Pancreas (tissue), 10 donors: Measurements from ENCODE around the gene PITX1. TPM values are rescaled to one million over a fixed set of nuclear protein-coding genes. Genes with fewer than 3 reads are reported as not detected.

Experiments used
- ATAC-seq, 4 donors: fragments of 200-7000 bp; cut with Tn5 transposase; one replicate each; pipeline versions ENCODE4 v1.8.0 to v1.9.1; 2020; ENCODE audit warnings: mild to moderate bottlenecking in 4 of 4, moderate library complexity in 4 of 4
- DNase-seq, 6 donors: peaks; one replicate each; pipeline ENCODE4 v3.0.0-alpha.2; 2020
- FAIRE-seq: peaks from 2 replicates; lab custom pipeline; 2012; peaks lifted over from hg19 to GRCh38; lab: Jason Lieb, UNC
- H3K27ac ChIP-seq, 4 donors: fragments of 200-600 bp; sonication (generic); 1 replicate in 3 of 4; 2 replicates in 1 of 4; pipeline versions ENCODE4 v1.5.0 to v1.8.0; 2020
- H3K27me3 ChIP-seq, 4 donors: fragments of 200-600 bp; one replicate each; pipeline ENCODE4 v1.8.0; 2021
- H3K36me3 ChIP-seq, 3 donors: fragments of 200-600 bp; sonication (generic) in 1 of 3; one replicate each; pipeline versions ENCODE4 v1.5.0 to v1.8.0; 2020 to 2021
- H3K4me1 ChIP-seq, 3 donors: fragments of 200-600 bp; one replicate each; pipeline ENCODE4 v1.8.0; 2021
- H3K4me3 ChIP-seq, 4 donors: fragments of 200-600 bp; sonication (generic) in 2 of 4; one replicate each; pipeline versions ENCODE4 v1.5.0 to v1.8.0; 2020 to 2021
- H3K9me3 ChIP-seq, 4 donors: fragments of 200-600 bp; one replicate each; pipeline ENCODE4 v1.8.0; 2021
- CTCF ChIP-seq, 4 donors: fragments of 200-600 bp; sonication (generic) in 3 of 4; IDR thresholded peaks; one replicate each; pipeline versions ENCODE4 v1.5.0 to v1.8.0; 2021; ENCODE audit warnings: antibody characterized with exemption in 4 of 4
- WGBS, 2 donors: extraction: QIAGEN DNeasy Blood & Tissue Kit; methylation state at CpG; one replicate each; pipeline ENCODE4 v1.1.7; 2013; 5-methylcytosine and 5-hydroxymethylcytosine counted together
- intact Hi-C, 3 donors: fragments of 100-400 bp; cut with DNase I; formaldehyde crosslinking; loops; one replicate each; pipeline versions ENCODE4 v1.11.1 to v1.14.2; 2022
- polyA plus RNA-seq, 2 donors: library from polyadenylated mRNA; stranded (reverse); fragments of 200-250 nt; gene quantifications; one replicate each; pipeline ENCODE4 v1.2.3, GENCODE V29; 2013
- total RNA-seq, 6 donors: library from RNA; stranded (reverse); fragmentation: NEBNext Ultra II Directional in 4 of 6; extraction: Animal tissue kit (Norgen Biotek cat#: 25700) in 4 of 6; gene quantifications; one replicate each; pipeline versions ENCODE4 v1.2.1 to v1.2.4, GENCODE V29; 2021 to 2023
- donor health status: healthy with polysubstance abuse.
- donor health status: DM: no; HTN: no; CAD: no; lungs with moderate emphysema.
- donor health status: DM: no; HTN: no; CAD: no.
- donor health status: control.
- donor health status: control.
- donor health status: Bipolar disorder and iron deficiency.
- donor health status: DM: yes; HTN: yes; CAD: no.
- donor health status: DM: no; HTN: no; CAD: no.
- donor health status: DM: no; HTN: no; CAD: no.
- donor health status: DM: yes; HTN: yes; CAD: no.

PITX1 gene
- total and polyA plus RNA-seq, 8 donors, result 0.12 to 0.28 (median 0.17) TPM; not detected in 4

GRCh38 chr5:135052511-135053145 is 18.6 kb upstream of the PITX1 start:
- Histone ChIP-seq H3K4me1 (no peaks in the 10 kb centered on the region), H3K4me3 (no peak overlapping the region), H3K9me3 (no peaks in the 10 kb centered on the region), H3K36me3 (no peaks in the 10 kb centered on the region), H3K27me3 (peaks cover 0 to 3% (median 0%) of the 10 kb centered on the region in 4 donors), H3K27ac (no peak overlapping the region)
- no peak for TF ChIP-seq CTCF (IDR thresholded peaks at IDR 0.05)
- no peak for FAIRE-seq
- no peak for ATAC-seq
- WGBS, 2 donors, result 42 to 47% methylated on average over 6 of the region's 6 CpGs
- intact Hi-C loops, result no loop called here
- peak in 1 of 6 donors; percentile 12 for DNase-seq

GRCh38 chr5:135051872-135052271 is 17.8 kb upstream of the PITX1 start:
- no peak for ATAC-seq
- no peak for DNase-seq
- no peak for TF ChIP-seq CTCF (IDR thresholded peaks at IDR 0.05)
- Histone ChIP-seq H3K4me3 (no peak overlapping the region), H3K4me1 (no peaks in the 10 kb centered on the region), H3K9me3 (no peaks in the 10 kb centered on the region), H3K36me3 (no peaks in the 10 kb centered on the region), H3K27ac (no peak overlapping the region), H3K27me3 (peaks cover 0 to 3% (median 0%) of the 10 kb centered on the region in 4 donors)
- FAIRE-seq, result no peak
- intact Hi-C loops, result no loop called here
- 58 to 70% methylated on average over 11 of the region's 11 CpGs for WGBS, 2 donors

GRCh38 chr5:135051399-135051798 is 17.4 kb upstream of the PITX1 start:
- 40 to 45% methylated on average over 3 of the region's 3 CpGs for WGBS, 2 donors
- FAIRE-seq, result no peak

GRCh38 chr5:135050244-135050767 is 16.3 kb upstream of the PITX1 start:
- intact Hi-C loops, result no loop called here
- ATAC-seq, result peak in 1 of 4 donors; percentile 13
- peak in 1 of 6 donors; percentile 42 for DNase-seq
- H3K27me3 ChIP-seq, result peaks cover 0 to 3% (median 0%) of the 10 kb centered on the region in 4 donors
- H3K9me3 ChIP-seq, result no peaks in the 10 kb centered on the region
- no peaks in the 10 kb centered on the region for H3K4me1 ChIP-seq
- H3K36me3 ChIP-seq, result no peaks in the 10 kb centered on the region
- H3K27ac ChIP-seq, result no peak overlapping the region
- H3K4me3 ChIP-seq, result no peak overlapping the region
- 3 to 5% methylated on average over 41 to 45 of the region's 45 CpGs for WGBS, 2 donors
- no peak for TF ChIP-seq CTCF (IDR thresholded peaks at IDR 0.05)
- FAIRE-seq, result no peak

More at GRCh38 chr5:135051399-135051798, 17.4 kb upstream of the PITX1 start:
- no peak overlapping the region for H3K27ac ChIP-seq
- H3K36me3 ChIP-seq, result no peaks in the 10 kb centered on the region
- TF ChIP-seq CTCF (IDR thresholded peaks at IDR 0.05), result no peak
- peak in 1 of 6 donors; percentile 5 for DNase-seq
- H3K9me3 ChIP-seq, result no peaks in the 10 kb centered on the region
- H3K4me3 ChIP-seq, result no peak overlapping the region
- no peak for ATAC-seq
- intact Hi-C loops, result no loop called here
- H3K4me1 ChIP-seq, result no peaks in the 10 kb centered on the region
- peaks cover 0 to 3% (median 0%) of the 10 kb centered on the region in 4 donors for H3K27me3 ChIP-seq

GRCh38 chr5:135048930-135049329 is 14.9 kb upstream of the PITX1 start:
- Histone ChIP-seq H3K9me3 (no peaks in the 10 kb centered on the region), H3K4me3 (no peak overlapping the region), H3K36me3 (no peaks in the 10 kb centered on the region), H3K27ac (no peak overlapping the region), H3K4me1 (no peaks in the 10 kb centered on the region), H3K27me3 (no peaks in the 10 kb centered on the region)
- FAIRE-seq (no peak), ATAC-seq (no peak), DNase-seq (peak in 1 of 6 donors; percentile 9)
- WGBS, 2 donors, result 0 to 36% methylated on average over 1 of the region's 1 CpG
- TF ChIP-seq CTCF (IDR thresholded peaks at IDR 0.05), result no peak
- intact Hi-C loops, result no loop called here
